Activated CD4-positive, CD25-positive, alpha-beta regulatory T cell treated with anti-CD3 and anti-CD28 coated beads, Interleukin-2, amount 50 U/mL, for 16 hours (primary cell): ENCODE measurements around the gene ENTPD7.
"Not testable (repeated sequence)": the region's sequence is repeated elsewhere in the genome, so short reads cannot be mapped to it uniquely, and the experiment has no call there.

ENCODE experiments used
- DNase-seq: peaks from one replicate; pipeline ENCODE4 v3.0.0-alpha.2; 2020; ENCODE audit warnings: low read depth, low spot score

Gene ENTPD7

GRCh38 chr10:99743841-99744240 lies 84.5 kb downstream of the ENTPD7 start:
- no peak for DNase-seq

DNA sequence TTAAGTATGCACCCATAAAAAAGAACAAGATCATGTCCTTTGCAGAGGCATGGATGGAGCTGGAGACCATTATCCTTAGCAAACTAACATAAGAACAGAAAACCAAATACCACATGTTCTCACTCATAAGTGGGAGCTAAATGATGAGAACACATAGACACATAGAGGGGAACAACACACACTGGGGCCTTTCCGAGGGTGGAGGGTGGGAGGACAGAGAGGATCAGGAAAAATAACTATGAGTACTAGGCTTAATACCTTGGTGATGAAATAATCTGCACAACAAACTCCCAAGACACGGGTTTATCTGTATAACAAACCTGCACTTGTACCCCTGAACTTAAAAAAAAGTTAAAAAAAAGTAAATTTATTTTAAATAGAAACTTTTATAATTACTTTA lies 86.9 kb downstream of the ENTPD7 start:
- DNase-seq: not testable (repeated sequence)

DNA sequence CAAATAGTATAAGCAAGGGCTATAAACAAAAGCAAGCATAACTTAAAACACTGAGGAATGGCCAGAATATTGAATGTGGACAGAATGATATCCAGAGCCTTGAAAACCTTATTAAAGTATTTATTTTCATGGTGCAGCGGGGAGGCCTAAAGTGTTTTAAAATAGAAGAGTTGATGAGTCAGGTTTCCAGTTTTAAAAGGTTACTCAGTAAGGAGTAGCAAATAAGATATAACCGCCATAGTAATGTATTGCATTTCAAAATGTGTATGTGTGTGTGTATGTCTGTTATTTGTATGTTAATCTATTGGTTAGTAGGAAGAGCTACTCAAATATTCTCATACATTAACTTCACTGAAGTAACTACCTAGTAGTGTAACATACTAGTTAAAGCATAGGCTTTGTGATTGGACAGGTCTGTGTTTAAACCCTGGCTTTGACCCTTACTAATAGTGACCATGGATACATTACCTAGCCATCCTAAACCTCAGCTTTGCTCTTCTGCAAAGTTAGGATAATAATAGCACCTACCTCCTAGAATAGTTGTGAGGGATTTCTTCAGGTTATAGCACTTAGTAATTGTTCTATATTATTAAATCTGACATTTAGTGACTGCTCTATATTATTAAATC lies 89.6 kb downstream of the ENTPD7 start:
- DNase-seq: no peak

DNA sequence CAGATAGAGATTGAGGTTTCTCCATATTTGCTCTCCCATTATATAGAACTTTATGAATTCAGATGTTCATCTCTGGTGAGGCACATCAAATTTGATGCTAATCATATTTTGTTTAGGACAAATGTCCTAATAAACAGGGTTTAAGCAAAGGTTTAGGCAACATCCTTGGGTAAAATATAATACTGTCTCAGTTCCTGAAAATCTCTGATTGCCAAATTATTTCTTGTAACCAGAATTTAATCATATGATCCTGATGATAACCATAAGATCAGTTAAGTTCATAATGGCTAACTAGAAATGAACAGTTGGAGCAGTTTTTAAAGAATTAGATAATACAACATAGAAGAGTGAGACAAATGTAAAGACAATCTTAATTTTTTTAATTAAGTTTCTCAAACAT lies 91.3 kb downstream of the ENTPD7 start:
- no peak for DNase-seq

DNA sequence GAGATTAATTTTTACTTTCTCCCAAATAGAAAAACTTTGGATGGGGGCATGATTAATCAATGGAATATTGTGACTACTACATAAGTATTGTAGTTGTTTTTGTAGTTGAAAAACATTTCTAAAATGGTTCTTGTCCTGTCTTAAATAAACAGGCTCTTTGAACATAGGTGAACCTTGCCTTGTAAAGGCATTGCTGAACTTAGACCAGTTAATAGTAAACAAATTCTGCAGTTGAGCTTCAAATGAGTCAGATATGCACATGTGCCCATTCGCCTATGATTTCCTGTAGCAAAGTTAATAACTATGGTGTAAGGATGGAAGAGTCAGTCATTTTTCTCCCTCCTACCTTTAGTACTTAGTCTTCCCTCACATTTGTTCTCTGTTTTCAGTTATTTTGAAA lies 95.4 kb downstream of the ENTPD7 start:
- DNase-seq: no peak
